RCC 7860 (cell line): ENCODE measurements around the gene BCL2L11.
A peak's percentile ranks its signal among the peaks of the same experiment; 100 is the strongest.

Experiments
- DNase-seq: peaks from one replicate; pipeline ENCODE4 v3.0.0-alpha.2; 2015; ENCODE audit warnings: low spot score
- FAIRE-seq: peaks from 2 replicates; lab custom pipeline; 2012; peaks lifted over from hg19 to GRCh38; lab: Jason Lieb, UNC

BCL2L11 gene

GRCh38 chr2:111188681-111189080 lies 68.0 kb downstream of the BCL2L11 start:
- DNase-seq = no peak
- FAIRE-seq = no peak

GRCh38 chr2:111189106-111189505 lies 68.4 kb downstream of the BCL2L11 start:
- no peak for DNase-seq
- FAIRE-seq = no peak

GRCh38 chr2:111190816-111191540 lies 70.3 kb downstream of the BCL2L11 start:
- no peak for DNase-seq
- no peak for FAIRE-seq

GRCh38 chr2:111191877-111192276 lies 71.2 kb downstream of the BCL2L11 start:
- DNase-seq (no peak), FAIRE-seq (no peak)

- DNase-seq = no peak
- FAIRE-seq = no peak
Measured at GRCh38 chr2:111192776-111193368, 72.2 kb downstream of the BCL2L11 start.

- peak; percentile 17 for DNase-seq
- FAIRE-seq = no peak
Measured at GRCh38 chr2:111194835-111195621, 74.3 kb downstream of the BCL2L11 start.

GRCh38 chr2:111196435-111196834 lies 75.7 kb downstream of the BCL2L11 start:
- FAIRE-seq (no peak), DNase-seq (no peak)

GRCh38 chr2:111198701-111199100 lies 78.0 kb downstream of the BCL2L11 start:
- FAIRE-seq (no peak), DNase-seq (no peak)

GRCh38 chr2:111199840-111200239 lies 79.1 kb downstream of the BCL2L11 start:
- DNase-seq (no peak), FAIRE-seq (no peak)

GRCh38 chr2:111200333-111200881 lies 79.7 kb downstream of the BCL2L11 start:
- FAIRE-seq (no peak), DNase-seq (no peak)

- DNase-seq (no peak), FAIRE-seq (no peak)
Measured at GRCh38 chr2:111201214-111201613, 80.5 kb downstream of the BCL2L11 start.

- DNase-seq (no peak), FAIRE-seq (no peak)
Measured at GRCh38 chr2:111202266-111203040, 81.7 kb downstream of the BCL2L11 start.

- DNase-seq (no peak), FAIRE-seq (no peak)
Measured at GRCh38 chr2:111204706-111205105, 84.0 kb downstream of the BCL2L11 start.

GRCh38 chr2:111205774-111206173 lies 85.1 kb downstream of the BCL2L11 start:
- DNase-seq (no peak), FAIRE-seq (no peak)

- DNase-seq (no peak), FAIRE-seq (no peak)
Measured at GRCh38 chr2:111207851-111208250, 87.1 kb downstream of the BCL2L11 start.

- DNase-seq (no peak), FAIRE-seq (no peak)
Measured at GRCh38 chr2:111208639-111209038, 87.9 kb downstream of the BCL2L11 start.

- FAIRE-seq (peak; percentile 98), DNase-seq (peak; percentile 78)
Measured at GRCh38 chr2:111209045-111209514, 88.4 kb downstream of the BCL2L11 start.

GRCh38 chr2:111210036-111210435 lies 89.3 kb downstream of the BCL2L11 start:
- FAIRE-seq (no peak), DNase-seq (no peak)

- DNase-seq = no peak
- no peak for FAIRE-seq
Measured at GRCh38 chr2:111213877-111214276, 93.2 kb downstream of the BCL2L11 start.

- FAIRE-seq (no peak), DNase-seq (no peak)
Measured at GRCh38 chr2:111216811-111217652, 96.3 kb downstream of the BCL2L11 start.
